ENCODE measurements around the gene KIF5C. TPM values are rescaled to one million over a fixed set of nuclear protein-coding genes. Genes with fewer than 3 reads are reported as not detected.

Gene KIF5C
- total RNA-seq, 4 donors from 2014 or later = 0.75 to 3.2 (median 2.3) TPM

DNA sequence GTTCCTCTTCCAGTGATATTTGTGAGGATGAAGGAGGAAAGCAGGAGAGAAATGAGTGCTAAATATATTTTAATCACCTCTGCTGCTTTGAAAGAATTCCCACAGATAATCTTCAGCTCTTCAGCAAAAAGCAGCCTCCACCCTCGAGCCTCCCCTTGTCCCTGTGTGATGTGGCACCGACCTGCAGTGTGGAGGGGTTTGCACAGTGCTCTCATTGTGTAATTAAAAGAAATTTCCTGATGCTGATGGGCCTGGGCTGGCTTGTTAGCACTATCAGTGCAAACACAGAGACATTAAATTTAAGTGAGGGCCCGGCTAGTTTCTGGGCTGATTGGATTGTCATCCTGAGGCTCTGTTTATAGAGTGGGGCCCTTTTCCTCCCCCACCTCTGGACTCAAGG lies 53.4 kb downstream of the KIF5C start:
- no peaks in the 10 kb centered on the region for H3K36me3 ChIP-seq
- no peaks in the 10 kb centered on the region for H3K9me3 ChIP-seq
- intact Hi-C loops (cut with DNase I; ENCODE audit: low total_unique reads) = no loop called here
- H3K27ac ChIP-seq = no peak overlapping the region
- H3K4me3 ChIP-seq = no peak overlapping the region
- 53% methylated on average over 3 of the region's 3 CpGs; no CpG with 5 or more reads in 1 of the 2 donors for WGBS, 2 donors (ENCODE audit: low coverage in 1 of 2)
- H3K4me1 ChIP-seq = peaks cover 0 to 9% (median 0%) of the 10 kb centered on the region in 4 donors
- no peaks in the 10 kb centered on the region for H3K27me3 ChIP-seq
- no peak for DNase-seq
- no peak for TF ChIP-seq POLR2A (IDR thresholded peaks at IDR 0.05)
- TF ChIP-seq EP300 (IDR thresholded peaks at IDR 0.05; ENCODE audit: low read depth) = no peak
- no peak for TF ChIP-seq CTCF (IDR thresholded peaks at IDR 0.05)
- TF ChIP-seq POLR2AphosphoS5 (IDR thresholded peaks at IDR 0.05) = no peak
- in situ Hi-C loops (cut with MboI; ENCODE audit: low pct_ligation_motif_present in 1 of 4, low pct_unique_long_range_greater_than_20kb in 1 of 4, low sequenced_read_pairs in 3 of 4) = no loop called here

DNA sequence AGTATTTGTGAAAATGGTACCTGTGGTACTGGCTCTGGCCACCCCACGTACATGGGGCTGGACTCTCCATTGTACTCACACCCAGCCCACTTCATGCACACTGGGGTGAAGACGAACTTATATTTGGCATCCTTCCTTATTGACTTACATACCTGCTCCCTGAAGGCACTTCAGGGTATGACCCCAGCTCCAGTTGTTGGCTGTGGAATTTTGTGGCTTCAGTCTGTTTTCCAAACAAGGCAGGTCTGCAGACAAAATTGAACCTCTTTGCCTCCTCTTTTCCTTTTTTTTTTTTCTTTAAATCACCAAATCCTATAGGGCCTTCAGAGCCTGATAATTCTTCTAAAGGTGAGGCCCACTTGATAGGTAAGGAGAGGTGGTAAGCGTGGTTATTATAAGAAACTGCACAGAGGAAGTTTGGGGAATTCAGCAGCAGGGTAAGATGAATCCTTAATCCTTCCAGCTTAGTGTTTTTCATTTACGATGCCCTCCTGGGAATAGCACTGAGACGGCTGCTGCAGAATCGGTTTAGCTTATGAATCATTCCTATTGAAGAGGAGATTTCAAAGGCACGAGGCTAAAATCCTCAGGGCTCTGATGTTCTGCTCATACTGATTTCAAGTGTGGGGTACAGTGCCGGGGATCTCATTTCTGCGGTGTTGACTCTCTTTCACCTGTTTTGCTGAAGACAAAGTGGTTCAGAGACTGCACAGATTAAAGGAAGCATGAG lies 55.2 kb downstream of the KIF5C start:
- WGBS, 2 donors (ENCODE audit: low coverage in 1 of 2) = 70 to 85% methylated on average over 4 to 9 of the region's 9 CpGs
- Histone ChIP-seq H3K36me3 (no peaks in the 10 kb centered on the region), H3K9me3 (no peaks in the 10 kb centered on the region), H3K27ac (no peak overlapping the region), H3K27me3 (no peaks in the 10 kb centered on the region), H3K4me1 (peaks cover 0 to 9% (median 0%) of the 10 kb centered on the region in 4 donors), H3K4me3 (no peak overlapping the region)
- DNase-seq = no peak
- in situ Hi-C loops (cut with MboI; ENCODE audit: low pct_ligation_motif_present in 1 of 4, low pct_unique_long_range_greater_than_20kb in 1 of 4, low sequenced_read_pairs in 3 of 4) (no loop called here), intact Hi-C loops (cut with DNase I; ENCODE audit: low total_unique reads) (no loop called here)
- TF ChIP-seq EP300 (IDR thresholded peaks at IDR 0.05; ENCODE audit: low read depth) (no peak), POLR2A (IDR thresholded peaks at IDR 0.05) (no peak), CTCF (IDR thresholded peaks at IDR 0.05) (no peak), POLR2AphosphoS5 (IDR thresholded peaks at IDR 0.05) (no peak)

- H3K36me3 ChIP-seq = no peaks in the 10 kb centered on the region
- intact Hi-C loops (cut with DNase I; ENCODE audit: low total_unique reads) = no loop called here
- WGBS, 2 donors (ENCODE audit: low coverage in 1 of 2) = 76% methylated on average over 7 of the region's 7 CpGs; no CpG with 5 or more reads in 1 of the 2 donors
- TF ChIP-seq POLR2AphosphoS5 (IDR thresholded peaks at IDR 0.05) (no peak), EP300 (IDR thresholded peaks at IDR 0.05; ENCODE audit: low read depth) (no peak), POLR2A (IDR thresholded peaks at IDR 0.05) (no peak), CTCF (IDR thresholded peaks at IDR 0.05) (no peak)
- H3K4me1 ChIP-seq = no peaks in the 10 kb centered on the region
- H3K27ac ChIP-seq = no peak overlapping the region
- no peak for DNase-seq
- H3K9me3 ChIP-seq = no peaks in the 10 kb centered on the region
- no peaks in the 10 kb centered on the region for H3K27me3 ChIP-seq
- in situ Hi-C loops (cut with MboI; ENCODE audit: low pct_ligation_motif_present in 1 of 4, low pct_unique_long_range_greater_than_20kb in 1 of 4, low sequenced_read_pairs in 3 of 4) = no loop called here
- H3K4me3 ChIP-seq = no peak overlapping the region
Measured at GRCh38 chr2:148932536-148932935, 57.5 kb downstream of the KIF5C start.

DNA sequence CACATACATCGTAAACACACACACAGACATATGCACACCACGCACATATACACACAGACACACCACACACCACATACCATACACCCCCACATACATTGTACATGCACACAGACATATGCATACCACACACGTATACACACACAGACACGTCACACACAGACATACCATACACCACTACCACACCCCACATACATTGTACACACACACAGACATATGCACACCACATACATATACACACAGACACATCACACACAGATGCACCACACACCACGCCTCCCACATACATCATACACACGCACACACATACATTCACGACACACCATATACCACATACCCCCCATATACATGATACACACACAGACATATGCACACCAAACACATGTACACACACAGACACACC lies 58.4 kb downstream of the KIF5C start:
- no peak overlapping the region for H3K27ac ChIP-seq
- TF ChIP-seq CTCF (IDR thresholded peaks at IDR 0.05) = no peak
- TF ChIP-seq EP300 (IDR thresholded peaks at IDR 0.05; ENCODE audit: low read depth) = no peak
- TF ChIP-seq POLR2A (IDR thresholded peaks at IDR 0.05) = no peak
- TF ChIP-seq POLR2AphosphoS5 (IDR thresholded peaks at IDR 0.05) = no peak
- intact Hi-C loops (cut with DNase I; ENCODE audit: low total_unique reads) (no loop called here), in situ Hi-C loops (cut with MboI; ENCODE audit: low pct_ligation_motif_present in 1 of 4, low pct_unique_long_range_greater_than_20kb in 1 of 4, low sequenced_read_pairs in 3 of 4) (no loop called here)
- DNase-seq = no peak
- 91 to 97% methylated on average over 5 to 7 of the region's 7 CpGs for WGBS, 2 donors (ENCODE audit: low coverage in 1 of 2)
- H3K4me1 ChIP-seq = no peaks in the 10 kb centered on the region
- H3K36me3 ChIP-seq = no peaks in the 10 kb centered on the region
- H3K4me3 ChIP-seq = no peak overlapping the region
- no peaks in the 10 kb centered on the region for H3K27me3 ChIP-seq
- no peaks in the 10 kb centered on the region for H3K9me3 ChIP-seq
